Skeletal muscle tissue (tissue), 4 donors: ENCODE data around the gene COL25A1. TPM values are rescaled to one million over a fixed set of nuclear protein-coding genes. Genes with fewer than 3 reads are reported as not detected.
"Not testable (repeated sequence)": the region's sequence is repeated elsewhere in the genome, so short reads cannot be mapped to it uniquely, and the experiment has no call there.

Experiments used
- H3K27ac ChIP-seq: one replicate; pipeline ENCODE4 v1.7.0; 2013; ENCODE audit warnings: mild to moderate bottlenecking, low read depth, low read length, inconsistent platforms
- H3K27me3 ChIP-seq, 3 donors: one replicate each; pipeline ENCODE4 v1.7.0; 2013; ENCODE audit warnings: low read length in 3 of 3; ENCODE audit not compliant: control insufficient read depth in 3 of 3, insufficient read depth in 3 of 3
- H3K36me3 ChIP-seq, 3 donors: one replicate each; pipeline ENCODE4 v1.7.0; 2013; ENCODE audit warnings: low read length in 3 of 3; ENCODE audit not compliant: control insufficient read depth in 3 of 3, insufficient read depth in 3 of 3
- H3K4me1 ChIP-seq, 3 donors: one replicate each; pipeline ENCODE4 v1.7.0; 2013; ENCODE audit warnings: low read length in 3 of 3, mild to moderate bottlenecking in 3 of 3; ENCODE audit not compliant: control insufficient read depth in 3 of 3, insufficient read depth in 3 of 3
- H3K4me3 ChIP-seq, 3 donors: one replicate each; pipeline ENCODE4 v1.7.0; 2013; ENCODE audit warnings: low read length in 3 of 3
- H3K9ac ChIP-seq, 3 donors: one replicate each; pipeline ENCODE4 v1.7.0; 2013; ENCODE audit warnings: low read length in 3 of 3, mild to moderate bottlenecking in 3 of 3, moderate library complexity in 2 of 3, low read depth in 1 of 3
- H3K9me3 ChIP-seq, 3 donors: one replicate each; pipeline ENCODE4 v1.7.0; 2013; ENCODE audit warnings: low read length in 3 of 3; ENCODE audit not compliant: control insufficient read depth in 3 of 3
- total RNA-seq: library from RNA; depleted of rRNA; stranded (reverse); fragments of >200 nt; gene quantifications from one replicate; pipeline ENCODE4 v1.2.3, GENCODE V29; 2014
- donor health status: Osteomylitis.

Gene COL25A1
- total RNA-seq, 1 donor from 2014 or later: 3.7 TPM

GRCh38 chr4:109005523-109005922 is 296.9 kb downstream of the COL25A1 start:
- Histone ChIP-seq H3K36me3 (no peaks in the 10 kb centered on the region), H3K9ac (no peak overlapping the region), H3K4me1 (peaks cover 0 to 5% (median 0%) of the 10 kb centered on the region in 3 donors), H3K27me3 (no peaks in the 10 kb centered on the region), H3K4me3 (no peak overlapping the region), H3K9me3 (no peaks in the 10 kb centered on the region), H3K27ac (no peak overlapping the region)

GRCh38 chr4:109004418-109004817 is 298.0 kb downstream of the COL25A1 start:
- H3K27ac ChIP-seq: no peak overlapping the region
- H3K9ac ChIP-seq: no peak overlapping the region
- no peak overlapping the region for H3K4me3 ChIP-seq
- H3K36me3 ChIP-seq: no peaks in the 10 kb centered on the region
- no peaks in the 10 kb centered on the region for H3K4me1 ChIP-seq
- H3K9me3 ChIP-seq: no peaks in the 10 kb centered on the region
- H3K27me3 ChIP-seq: no peaks in the 10 kb centered on the region

GRCh38 chr4:109003964-109004363 is 298.5 kb downstream of the COL25A1 start:
- Histone ChIP-seq H3K27ac (no peak overlapping the region), H3K4me1 (no peaks in the 10 kb centered on the region), H3K36me3 (no peaks in the 10 kb centered on the region), H3K9me3 (no peaks in the 10 kb centered on the region), H3K9ac (no peak overlapping the region), H3K27me3 (no peaks in the 10 kb centered on the region), H3K4me3 (no peak overlapping the region)

- Histone ChIP-seq H3K36me3 (no peaks in the 10 kb centered on the region), H3K9ac (no peak overlapping the region), H3K27me3 (no peaks in the 10 kb centered on the region), H3K4me1 (no peaks in the 10 kb centered on the region), H3K4me3 (no peak overlapping the region), H3K27ac (no peak overlapping the region), H3K9me3 (no peaks in the 10 kb centered on the region)
Measured at GRCh38 chr4:108991551-108992328, 310.7 kb downstream of the COL25A1 start.

- no peak overlapping the region for H3K27ac ChIP-seq
- H3K9ac ChIP-seq: no peak overlapping the region
- H3K4me3 ChIP-seq: no peak overlapping the region
- no peaks in the 10 kb centered on the region for H3K9me3 ChIP-seq
- H3K4me1 ChIP-seq: no peaks in the 10 kb centered on the region
- H3K27me3 ChIP-seq: no peaks in the 10 kb centered on the region
- H3K36me3 ChIP-seq: no peaks in the 10 kb centered on the region
Measured at GRCh38 chr4:108988464-108989195, 313.8 kb downstream of the COL25A1 start.

- not testable (repeated sequence) for H3K4me3 ChIP-seq, H3K27me3 ChIP-seq, H3K9me3 ChIP-seq, H3K9ac ChIP-seq, H3K27ac ChIP-seq, H3K36me3 ChIP-seq, H3K4me1 ChIP-seq
Measured at GRCh38 chr4:108984495-108984894, 318.0 kb downstream of the COL25A1 start.

- no peaks in the 10 kb centered on the region for H3K36me3 ChIP-seq
- H3K27me3 ChIP-seq: no peaks in the 10 kb centered on the region
- no peak overlapping the region for H3K27ac ChIP-seq
- no peak overlapping the region for H3K9ac ChIP-seq
- H3K4me1 ChIP-seq: no peaks in the 10 kb centered on the region
- no peak overlapping the region for H3K4me3 ChIP-seq
- no peaks in the 10 kb centered on the region for H3K9me3 ChIP-seq
Measured at GRCh38 chr4:108982402-108983185, 319.9 kb downstream of the COL25A1 start.

GRCh38 chr4:108980455-108981239 is 321.8 kb downstream of the COL25A1 start:
- no peaks in the 10 kb centered on the region for H3K4me1 ChIP-seq
- no peak overlapping the region for H3K27ac ChIP-seq
- no peaks in the 10 kb centered on the region for H3K36me3 ChIP-seq
- no peak overlapping the region for H3K4me3 ChIP-seq
- no peak overlapping the region for H3K9ac ChIP-seq
- no peaks in the 10 kb centered on the region for H3K27me3 ChIP-seq
- no peaks in the 10 kb centered on the region for H3K9me3 ChIP-seq

GRCh38 chr4:108979759-108980158 is 322.7 kb downstream of the COL25A1 start:
- no peaks in the 10 kb centered on the region for H3K27me3 ChIP-seq
- no peak overlapping the region for H3K4me3 ChIP-seq
- H3K4me1 ChIP-seq: no peaks in the 10 kb centered on the region
- H3K36me3 ChIP-seq: no peaks in the 10 kb centered on the region
- H3K9me3 ChIP-seq: no peaks in the 10 kb centered on the region
- H3K27ac ChIP-seq: no peak overlapping the region
- H3K9ac ChIP-seq: no peak overlapping the region
